Activated CD4-positive, CD25-positive, alpha-beta regulatory T cell (primary cell): ENCODE data around the gene IDE.
"Not testable (repeated sequence)": the region's sequence is repeated elsewhere in the genome, so short reads cannot be mapped to it uniquely, and the experiment has no call there.

Source experiments
- DNase-seq, 4 experiments: peaks; one replicate each; lab custom pipeline; 2025; lab: John Stamatoyannopoulos, UW

The IDE gene

GRCh38 chr10:92490387-92490786 is 83.5 kb downstream of the IDE start:
- DNase-seq: no peak

- no peak for DNase-seq
These were observed 87.3 kb downstream of the IDE start for GRCh38 chr10:92486637-92487036.

- no peak for DNase-seq
These were observed 90.4 kb downstream of the IDE start for GRCh38 chr10:92483539-92483938.

GRCh38 chr10:92480413-92480812 is 93.5 kb downstream of the IDE start:
- DNase-seq: no peak

GRCh38 chr10:92479547-92479946 is 94.3 kb downstream of the IDE start:
- DNase-seq: no peak

GRCh38 chr10:92478536-92478935 is 95.4 kb downstream of the IDE start:
- DNase-seq: no peak

GRCh38 chr10:92475357-92475868 is 98.5 kb downstream of the IDE start:
- DNase-seq: no peak

- DNase-seq: no peak
These were observed 103.9 kb downstream of the IDE start for GRCh38 chr10:92470026-92470425.

GRCh38 chr10:92464364-92464763 is 109.5 kb downstream of the IDE start:
- DNase-seq: no peak

- no peak for DNase-seq
These were observed 110.3 kb downstream of the IDE start for GRCh38 chr10:92463582-92463981.

GRCh38 chr10:92454955-92455354 is 118.9 kb downstream of the IDE start:
- DNase-seq: not testable (repeated sequence)

- DNase-seq: no peak
These were observed 121.6 kb downstream of the IDE start for GRCh38 chr10:92452313-92452712.

- DNase-seq: no peak
These were observed 122.5 kb downstream of the IDE start for GRCh38 chr10:92451431-92451830.

- no peak for DNase-seq
These were observed 123.0 kb downstream of the IDE start for GRCh38 chr10:92450896-92451295.

- no peak for DNase-seq
These were observed 133.3 kb downstream of the IDE start for GRCh38 chr10:92440578-92440977.

- no peak for DNase-seq
These were observed 135.7 kb downstream of the IDE start for GRCh38 chr10:92438220-92438619.

GRCh38 chr10:92436611-92437010 is 137.3 kb downstream of the IDE start:
- no peak for DNase-seq

- not testable (repeated sequence) for DNase-seq
These were observed 137.8 kb downstream of the IDE start for GRCh38 chr10:92436065-92436464.

- DNase-seq: no peak
These were observed 139.5 kb downstream of the IDE start for GRCh38 chr10:92434385-92434784.

- no peak for DNase-seq
These were observed 141.3 kb downstream of the IDE start for GRCh38 chr10:92432596-92432995.

- no peak for DNase-seq
These were observed 143.8 kb downstream of the IDE start for GRCh38 chr10:92430103-92430502.

GRCh38 chr10:92421550-92421949 is 152.3 kb downstream of the IDE start:
- DNase-seq: no peak

GRCh38 chr10:92420546-92421275 is 153.2 kb downstream of the IDE start:
- DNase-seq: no peak
